HG03354 (cell line): ENCODE results near the gene SRRT.

ENCODE experiments used
- ATAC-seq: cut with Tn5 transposase; IDR thresholded peaks from one replicate; pipeline ENCODE4 v1.9.1; 2021; ENCODE audit warnings: mild to moderate bottlenecking; ENCODE audit not compliant: unreplicated experiment, poor library complexity, severe bottlenecking

The SRRT gene, protein sequence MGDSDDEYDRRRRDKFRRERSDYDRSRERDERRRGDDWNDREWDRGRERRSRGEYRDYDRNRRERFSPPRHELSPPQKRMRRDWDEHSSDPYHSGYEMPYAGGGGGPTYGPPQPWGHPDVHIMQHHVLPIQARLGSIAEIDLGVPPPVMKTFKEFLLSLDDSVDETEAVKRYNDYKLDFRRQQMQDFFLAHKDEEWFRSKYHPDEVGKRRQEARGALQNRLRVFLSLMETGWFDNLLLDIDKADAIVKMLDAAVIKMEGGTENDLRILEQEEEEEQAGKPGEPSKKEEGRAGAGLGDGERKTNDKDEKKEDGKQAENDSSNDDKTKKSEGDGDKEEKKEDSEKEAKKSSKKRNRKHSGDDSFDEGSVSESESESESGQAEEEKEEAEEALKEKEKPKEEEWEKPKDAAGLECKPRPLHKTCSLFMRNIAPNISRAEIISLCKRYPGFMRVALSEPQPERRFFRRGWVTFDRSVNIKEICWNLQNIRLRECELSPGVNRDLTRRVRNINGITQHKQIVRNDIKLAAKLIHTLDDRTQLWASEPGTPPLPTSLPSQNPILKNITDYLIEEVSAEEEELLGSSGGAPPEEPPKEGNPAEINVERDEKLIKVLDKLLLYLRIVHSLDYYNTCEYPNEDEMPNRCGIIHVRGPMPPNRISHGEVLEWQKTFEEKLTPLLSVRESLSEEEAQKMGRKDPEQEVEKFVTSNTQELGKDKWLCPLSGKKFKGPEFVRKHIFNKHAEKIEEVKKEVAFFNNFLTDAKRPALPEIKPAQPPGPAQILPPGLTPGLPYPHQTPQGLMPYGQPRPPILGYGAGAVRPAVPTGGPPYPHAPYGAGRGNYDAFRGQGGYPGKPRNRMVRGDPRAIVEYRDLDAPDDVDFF

DNA sequence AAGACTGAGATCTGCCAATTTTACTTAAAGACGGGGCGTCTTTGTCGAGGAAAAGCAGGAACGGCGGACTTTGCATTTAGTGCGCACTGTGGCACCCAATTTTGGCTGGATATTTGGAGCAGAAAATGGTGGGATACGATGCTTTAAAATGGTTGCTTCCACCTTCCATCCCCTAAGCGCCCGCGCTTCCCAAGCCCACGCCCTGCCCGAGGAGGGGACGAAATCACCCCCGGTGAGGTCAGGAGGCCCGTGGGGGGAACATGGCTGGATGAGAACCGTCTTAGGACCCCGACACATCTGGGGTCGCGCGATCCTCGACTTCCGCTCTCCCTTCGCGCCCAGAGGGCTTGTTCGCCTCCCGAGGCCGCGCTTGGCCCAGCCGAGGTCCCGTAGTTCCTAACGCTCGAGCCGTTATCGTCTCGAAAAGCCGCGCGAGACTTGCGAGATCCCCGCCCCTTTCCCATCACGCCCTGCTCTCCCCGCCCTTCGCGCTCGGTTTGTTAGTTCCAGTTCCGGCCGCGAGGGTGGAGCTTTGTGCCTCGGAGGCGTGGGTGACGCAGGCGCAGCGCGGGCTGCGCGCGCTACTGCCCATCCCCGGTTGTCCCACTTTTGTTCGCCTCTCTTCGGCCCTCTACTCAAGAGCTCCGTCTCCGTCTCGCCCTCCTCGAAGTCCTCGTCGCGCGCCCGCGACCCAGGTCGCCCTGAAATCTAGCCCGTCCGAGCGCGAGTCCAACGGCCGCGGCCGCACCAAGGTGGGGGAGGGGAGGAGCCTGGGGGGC, at the start of gene SRRT:
Gene SRRT, plus strand, starts transcription at position 527 of the 779 bp plus-strand sequence. CDS start 488 bp downstream, outside the sequence.
- peak; percentile 92 for ATAC-seq

GRCh38 chr7:100825215-100825671, 49.7 kb upstream of the SRRT start:
- no peak for ATAC-seq

GRCh38 chr7:100825751-100826513, 49.0 kb upstream of the SRRT start:
- no peak for ATAC-seq

- ATAC-seq = no peak
Observed at GRCh38 chr7:100826514-100827329, 48.2 kb upstream of the SRRT start.

DNA sequence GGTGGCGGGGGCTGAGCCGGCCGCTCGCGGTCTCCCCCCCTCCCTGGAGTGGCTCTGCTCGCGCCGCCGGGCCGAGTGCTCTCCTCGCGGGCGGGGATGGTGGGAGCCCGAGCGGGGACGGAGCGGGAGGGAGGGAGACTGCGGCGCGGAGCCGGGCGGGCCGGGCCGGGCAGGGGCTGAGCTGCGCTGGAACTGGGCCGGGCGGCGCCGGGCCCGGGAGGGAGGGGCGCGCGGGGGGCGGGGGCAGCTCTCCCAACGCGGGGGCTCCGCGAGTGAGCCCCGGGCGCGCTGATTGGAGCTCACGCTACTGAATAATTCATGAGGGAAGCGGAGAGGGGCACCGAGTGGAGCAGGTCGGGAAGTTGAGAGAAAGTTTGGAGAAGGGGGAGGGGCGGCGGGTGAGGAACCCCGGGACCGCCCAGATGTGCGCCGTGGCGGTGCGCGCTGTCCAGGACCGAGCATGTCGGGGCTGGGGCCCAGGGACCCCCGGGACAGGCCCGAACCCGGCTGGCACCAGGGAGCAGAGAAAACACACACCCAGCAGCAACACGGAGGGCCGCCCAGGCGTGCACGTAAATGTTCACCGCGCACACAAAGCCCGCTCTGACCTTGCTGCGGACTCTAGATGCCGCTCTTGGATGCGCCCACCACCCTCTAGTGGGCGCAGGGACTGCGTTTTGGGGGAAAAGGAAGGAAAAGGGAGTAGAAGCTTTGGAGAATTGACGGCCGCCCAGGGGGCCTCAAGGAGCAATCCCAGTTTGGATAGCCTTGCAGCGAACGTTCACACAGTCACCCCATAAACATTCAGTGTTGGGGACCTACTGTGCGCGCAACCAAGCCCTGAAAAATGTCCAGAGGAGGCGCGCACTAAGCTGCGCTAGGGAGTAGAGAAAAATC, 47.3 kb upstream of the SRRT start, which contains the start of gene EPHB4:
Gene EPHB4, minus strand, starts transcription at position 194 of the 897 bp plus-strand sequence. CDS start 493 bp downstream, outside the sequence.
- no peak for ATAC-seq

DNA sequence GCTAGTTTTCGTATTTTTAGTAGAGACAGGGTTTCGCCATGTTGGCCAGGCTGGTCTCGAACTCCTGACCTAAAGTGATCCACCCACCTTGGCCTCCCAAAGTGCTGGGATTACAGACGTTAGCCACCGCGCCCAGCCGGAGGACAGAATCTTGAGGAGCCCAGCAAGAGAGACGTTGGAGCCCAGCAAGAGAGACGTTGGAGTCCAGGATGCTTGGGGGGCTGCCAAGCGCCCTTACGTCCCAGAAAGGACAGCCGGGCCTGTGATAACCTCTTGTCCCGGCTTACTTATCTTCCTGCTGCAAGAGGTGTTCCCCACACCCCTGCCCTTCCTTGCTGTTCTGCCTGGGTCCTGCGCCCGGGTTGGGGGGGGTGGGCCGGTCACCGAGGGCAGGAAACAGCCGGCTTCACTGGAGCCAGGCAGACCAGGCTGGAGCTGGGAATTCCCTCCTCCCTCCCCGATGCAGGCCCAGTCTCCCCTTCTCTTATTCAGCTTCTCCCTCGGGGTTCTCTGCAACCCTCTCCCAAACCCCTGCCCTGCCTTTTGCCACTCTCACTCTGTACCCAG, 45.7 kb upstream of the SRRT start:
- ATAC-seq = no peak

DNA sequence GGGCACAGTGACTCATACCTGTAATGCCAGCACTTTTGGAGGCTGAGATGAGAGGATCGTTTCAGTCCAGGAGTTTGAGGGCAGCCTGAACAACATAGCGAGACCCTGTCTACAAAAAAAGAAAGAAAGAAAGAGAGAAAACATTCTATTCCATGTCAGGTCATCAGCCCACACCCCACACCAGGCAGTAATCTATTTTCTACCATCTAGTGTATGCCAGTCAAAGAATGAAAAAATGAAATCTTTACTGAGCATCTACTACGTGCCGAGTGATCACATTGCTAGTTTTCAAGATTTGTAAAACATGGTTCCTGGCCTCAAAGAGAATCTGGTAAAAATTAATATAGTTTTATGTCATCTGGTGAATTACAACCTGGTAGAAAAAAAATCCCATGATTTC, 44.5 kb upstream of the SRRT start:
- ATAC-seq = no peak

DNA sequence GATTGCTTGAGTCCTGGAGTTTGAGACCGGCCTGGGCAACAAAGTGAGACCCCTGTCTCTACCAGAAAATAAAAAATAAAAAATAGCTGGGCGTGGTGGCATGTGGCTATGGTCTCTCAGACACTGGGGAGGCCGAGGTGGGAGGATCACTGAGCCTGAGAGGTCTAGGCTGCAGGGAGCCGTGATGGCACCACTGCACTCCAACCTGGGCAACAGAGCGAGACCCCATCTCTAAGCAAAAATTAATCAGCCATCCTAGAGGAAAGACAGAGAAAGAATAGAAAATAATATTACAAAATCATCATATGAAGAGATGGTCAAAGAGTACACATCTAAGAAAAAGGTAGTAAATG, 42.6 kb upstream of the SRRT start:
- no peak for ATAC-seq

GRCh38 chr7:100835903-100836811, 38.7 kb upstream of the SRRT start:
- ATAC-seq = no peak

DNA sequence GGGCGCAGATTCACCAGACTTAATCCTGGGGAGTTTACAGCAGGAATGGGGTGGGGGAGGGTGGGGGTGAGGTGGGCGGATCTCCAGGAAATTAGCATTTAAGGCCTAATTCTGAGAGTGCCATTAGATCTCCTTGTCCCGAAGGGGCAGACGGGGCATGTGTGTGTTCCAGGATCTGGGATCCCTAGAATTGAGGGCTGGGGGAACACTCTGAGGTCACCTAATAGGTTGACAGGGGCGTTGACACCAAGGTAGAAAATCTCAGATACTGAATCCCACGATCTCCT, 38.1 kb upstream of the SRRT start:
- no peak for ATAC-seq

DNA sequence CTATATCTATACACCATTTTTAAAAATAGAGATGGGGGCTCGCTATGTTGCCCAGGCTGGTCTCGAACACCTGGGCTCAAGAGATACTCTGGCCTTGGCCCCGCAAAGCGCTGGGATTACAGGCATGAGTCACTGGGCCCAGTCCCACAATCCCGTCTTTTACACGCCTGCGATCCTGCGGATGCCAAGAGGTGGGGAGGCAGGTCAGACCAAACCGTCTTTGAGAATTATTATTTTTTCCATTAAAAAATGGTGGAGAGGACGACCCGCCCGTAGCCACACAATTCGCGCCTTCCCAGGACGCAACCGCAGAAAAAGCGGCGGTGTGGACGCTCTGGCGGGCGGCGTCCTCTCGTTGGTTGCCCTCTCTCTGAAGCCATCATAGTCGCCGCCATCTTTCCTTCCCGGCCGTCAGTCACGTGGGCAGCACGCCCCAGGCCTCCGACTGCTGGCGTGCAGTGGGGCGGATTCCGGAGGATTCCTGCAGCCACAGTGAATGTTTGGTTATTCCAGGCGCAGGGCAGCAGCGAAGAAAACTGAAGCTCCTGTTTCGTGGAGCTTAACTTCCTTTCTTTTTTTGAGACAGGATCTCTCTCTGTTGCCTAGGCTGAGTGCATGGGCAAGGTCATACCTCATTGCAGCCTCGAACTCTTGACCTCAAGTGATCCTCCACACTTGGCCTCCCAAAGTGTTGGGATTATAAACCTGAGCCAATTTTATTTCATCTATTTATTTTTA, 37.6 kb upstream of the SRRT start:
- peak; percentile 84 for ATAC-seq

- no peak for ATAC-seq
Observed at GRCh38 chr7:100839361-100839760, 35.5 kb upstream of the SRRT start.

DNA sequence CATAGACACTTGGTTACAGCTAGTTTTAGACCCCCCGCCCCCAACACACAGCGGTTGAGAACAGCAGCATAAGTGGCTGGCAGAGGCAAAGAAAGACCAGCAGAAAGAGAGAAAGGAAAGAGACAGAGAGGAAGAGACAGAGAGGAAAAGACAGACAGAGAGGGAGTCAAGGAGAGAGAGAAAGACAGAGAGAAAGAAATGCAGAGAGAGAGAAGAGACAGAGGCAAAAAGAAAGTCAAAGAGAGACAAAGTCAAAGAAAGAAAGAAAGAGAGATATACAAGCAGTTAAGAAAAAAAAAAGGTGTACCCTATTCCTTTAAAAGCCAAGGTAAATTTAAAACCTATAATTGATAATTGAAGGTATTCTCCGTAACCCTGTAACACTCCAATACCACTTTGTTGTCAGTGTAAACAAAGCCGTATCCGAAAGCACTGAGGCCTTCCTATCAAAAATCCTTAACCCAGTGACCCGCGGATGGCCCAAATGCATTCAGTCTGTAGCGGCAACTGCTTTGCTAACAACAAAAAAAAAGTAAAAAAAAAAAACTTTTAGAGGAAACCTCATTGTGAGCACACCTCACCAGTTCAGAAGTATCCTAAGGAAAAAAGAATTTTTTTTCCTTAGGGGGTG, 34.3 kb upstream of the SRRT start:
- no peak for ATAC-seq

GRCh38 chr7:100847360-100847759, 27.5 kb upstream of the SRRT start:
- no peak for ATAC-seq
